T-helper 1 cell treated with Interleukin-12 subunit alpha and Interleukin-12 subunit beta and Interleukin-4 antibody, amounts not matched to agents 30 μg/mL and 1 μg/mL, for 36 hours (primary cell): ENCODE measurements around the gene ARID5A.
A peak's percentile ranks its signal among the peaks of the same experiment; 100 is the strongest.

Experiments
- H3K27ac Mint-ChIP-seq: one replicate; pipeline ENCODE4 v1.8.0; 2021; ENCODE audit warnings: mild to moderate bottlenecking, mixed read lengths
- H3K27me3 Mint-ChIP-seq: one replicate; pipeline ENCODE4 v1.8.0; 2021; ENCODE audit warnings: low read depth, mixed read lengths
- H3K36me3 Mint-ChIP-seq: one replicate; pipeline ENCODE4 v1.8.0; 2021; ENCODE audit warnings: low read depth, mixed read lengths
- H3K4me1 Mint-ChIP-seq: one replicate; pipeline ENCODE4 v1.8.0; 2021; ENCODE audit warnings: low read depth, mixed read lengths
- H3K4me3 Mint-ChIP-seq: one replicate; pipeline ENCODE4 v1.8.0; 2021; ENCODE audit warnings: mild to moderate bottlenecking, moderate library complexity, mixed read lengths
- H3K9me3 Mint-ChIP-seq: one replicate; pipeline ENCODE4 v1.8.0; 2021; ENCODE audit warnings: mixed read lengths

The ARID5A gene

DNA sequence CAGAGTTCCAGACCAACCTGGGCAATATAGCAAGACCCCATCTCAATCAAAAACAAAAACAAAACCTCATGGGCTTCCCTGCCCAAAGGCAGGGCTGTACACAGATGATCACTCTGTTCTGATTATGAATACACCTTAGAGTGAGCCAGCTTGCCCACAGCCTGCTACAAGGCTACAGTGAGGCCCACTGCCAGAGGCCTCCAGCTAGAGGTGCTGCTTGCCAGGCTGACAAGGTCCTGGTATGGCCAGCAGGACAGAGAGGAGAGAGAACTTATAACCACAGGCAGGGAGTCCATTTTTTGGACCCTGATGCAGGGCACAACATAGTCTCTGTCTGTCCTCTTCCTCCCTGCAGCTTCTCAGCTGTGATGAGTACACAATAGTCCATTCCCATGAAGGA lies 60.0 kb downstream of the ARID5A start:
- Mint-ChIP-seq H3K4me1 (peaks cover 58% of the 10 kb centered on the region), H3K27me3 (no peaks in the 10 kb centered on the region), H3K36me3 (peaks cover 81% of the 10 kb centered on the region), H3K4me3 (no peak overlapping the region), H3K9me3 (peaks cover 5% of the 10 kb centered on the region), H3K27ac (no peak overlapping the region)

DNA sequence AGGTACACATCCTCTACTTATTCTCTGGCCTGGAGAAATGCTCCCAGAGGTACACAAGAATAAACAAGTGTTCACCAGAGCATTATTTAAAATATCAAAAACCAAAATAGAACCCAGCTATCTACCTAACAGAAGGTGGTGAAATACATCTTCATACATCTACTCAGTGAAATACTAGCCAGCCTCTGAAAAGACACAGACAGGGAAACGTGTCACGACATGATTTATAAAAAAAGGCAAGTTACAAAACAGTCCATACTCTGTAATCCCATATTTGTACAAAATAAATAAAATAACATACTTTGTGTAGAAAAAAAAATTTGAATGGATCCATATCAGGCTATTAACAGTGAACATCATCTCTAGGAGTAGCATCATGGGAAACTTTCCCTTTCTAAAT lies 63.4 kb downstream of the ARID5A start:
- Mint-ChIP-seq H3K9me3 (no peaks in the 10 kb centered on the region), H3K4me3 (no peak overlapping the region), H3K36me3 (peaks cover 70% of the 10 kb centered on the region), H3K4me1 (peaks cover 44% of the 10 kb centered on the region), H3K27ac (peak overlapping the region; percentile 15), H3K27me3 (no peaks in the 10 kb centered on the region)

DNA sequence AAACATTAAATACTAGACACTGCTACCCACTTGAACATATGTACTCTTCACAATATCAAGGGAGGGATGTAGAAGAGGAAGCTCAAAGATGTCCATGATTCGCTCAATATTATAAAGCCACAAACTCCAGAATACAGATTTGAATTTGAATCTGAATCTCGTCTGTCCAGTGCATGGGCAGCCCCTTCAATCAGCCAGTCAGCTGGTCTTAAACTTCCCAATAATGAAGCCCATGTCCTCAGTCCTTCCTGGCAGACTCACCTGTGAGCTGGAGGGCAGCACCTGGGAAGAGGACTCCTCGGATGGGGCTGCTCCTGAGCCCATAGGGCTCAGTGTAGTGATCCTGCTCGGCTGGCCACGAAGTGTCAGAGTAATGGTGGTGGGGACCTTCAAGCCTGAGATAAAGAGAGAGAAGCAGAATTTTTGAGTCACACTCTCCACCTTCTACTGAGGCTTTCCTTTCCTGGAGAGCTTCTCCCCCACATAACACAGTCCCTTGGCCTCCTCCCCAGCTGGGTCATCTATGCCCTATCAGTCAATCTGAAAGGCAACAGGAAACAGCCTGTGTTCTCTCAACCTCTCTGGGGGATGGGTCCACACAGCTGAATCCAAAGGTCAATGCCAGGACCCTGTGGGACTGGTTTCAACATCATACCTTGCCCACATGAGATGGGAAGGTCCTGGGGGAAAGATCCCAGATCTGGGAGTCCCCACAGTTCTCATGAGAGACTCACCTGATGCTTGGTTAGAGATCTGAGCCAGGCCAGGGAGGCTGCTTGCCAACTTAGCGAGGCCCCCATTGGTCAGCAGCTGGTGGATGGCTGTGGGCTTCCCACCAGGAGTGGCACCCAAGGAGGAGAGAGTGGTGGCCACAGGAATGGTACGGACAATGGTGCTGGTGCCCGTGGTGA lies 65.1 kb downstream of the ARID5A start:
- Mint-ChIP-seq H3K27me3 (no peaks in the 10 kb centered on the region), H3K4me3 (peak overlapping the region; percentile 7), H3K9me3 (no peaks in the 10 kb centered on the region), H3K36me3 (peaks cover 77% of the 10 kb centered on the region), H3K27ac (peak overlapping the region; percentile 79), H3K4me1 (peaks cover 41% of the 10 kb centered on the region)
